ENCODE results near the gene EHBP1. TPM values are rescaled to one million over a fixed set of nuclear protein-coding genes. Genes with fewer than 3 reads are reported as not detected.

EHBP1 gene
- polyA plus RNA-seq, 1 of the 3 experiments (the other 2 are of a cell fraction), result 62.7 TPM

- Histone ChIP-seq H3K9ac (no peak overlapping the region), H3K4me2 (no peak overlapping the region), H3K9me3 (0 out of 2 replicates have a peak, but pooled peaks cover 4% of the 10 kb centered on the region), H3K4me3 (ENCODE audit: low read depth in 2 of 2, low read length in 1 of 2) (no peak overlapping the region), H3K4me1 (ENCODE audit: control insufficient read depth in 1 of 2, insufficient read depth in 2 of 2, low read depth in 1 of 2, low read length in 1 of 2) (peaks cover 0 to 5% of the 10 kb centered on the region in 2 experiments; a peak in 1 of 4 replicates), H3F3A (replicated peaks; ENCODE audit: insufficient read depth) (peaks cover 5% of the 10 kb centered on the region), H3K9me2 (no peaks in the 10 kb centered on the region), H3K27ac (ENCODE audit: low read depth in 2 of 2, low read length in 1 of 2) (no peak overlapping the region), H3K36me3 (replicated peaks in 1 of 2; ENCODE audit: control insufficient read depth in 1 of 2, insufficient read depth in 2 of 2, low read length in 1 of 2) (peaks cover 0 to 23% of the 10 kb centered on the region in 2 experiments), H3K79me2 (ENCODE audit: insufficient read depth) (peaks cover 4% of the 10 kb centered on the region; the same call in 1 of the 2 replicates), H2AFZ (ENCODE audit: low read depth) (no peak overlapping the region), H3K27me3 (ENCODE audit: insufficient read depth) (no peaks in the 10 kb centered on the region), H4K20me1 (ENCODE audit: insufficient read depth) (no peaks in the 10 kb centered on the region)
- DNase-seq, result no peak
- WGBS (ENCODE audit: low lambda C conversion rate), result 33% methylated on average over 1 of the region's 1 CpG
- TF ChIP-seq SMC3 (IDR thresholded peaks at IDR 0.05; ENCODE audit: low read depth, low read length) (no peak), GABPA (IDR thresholded peaks at IDR 0.05; ENCODE audit: low read depth) (no peak), FOSL2 (IDR thresholded peaks at IDR 0.05; ENCODE audit: borderline replicate concordance, low read depth) (peak; percentile 37; the same call in 1 of the 2 replicates), EP300 (IDR thresholded peaks at IDR 0.05; ENCODE audit: borderline replicate concordance in 1 of 2, low read depth in 1 of 2, low read length in 1 of 2) (peak in 1 of 2 experiments; percentile 42; a peak in 1 of 4 replicates), NFIC (IDR thresholded peaks at IDR 0.05; ENCODE audit: borderline replicate concordance) (peak; percentile 81), POLR2AphosphoS5 (IDR thresholded peaks at IDR 0.05; ENCODE audit: low read depth, low read length) (no peak), TAF1 (IDR thresholded peaks at IDR 0.05; ENCODE audit: borderline replicate concordance, low read depth, low read length) (no peak), TCF12 (IDR thresholded peaks at IDR 0.05) (peak; percentile 58), RAD21 (IDR thresholded peaks at IDR 0.05; ENCODE audit: low read length) (no peak), GATA2 (CRISPR knock-in tag; IDR thresholded peaks at IDR 0.05) (no peak), FOXM1 (IDR thresholded peaks at IDR 0.05; ENCODE audit: low read depth) (no peak), CHD2 (IDR thresholded peaks at IDR 0.05; ENCODE audit: low read length, partially characterized antibody) (no peak), NRF1 (IDR thresholded peaks at IDR 0.05; ENCODE audit: low read depth, low read length) (no peak), SIN3A (IDR thresholded peaks at IDR 0.05; ENCODE audit: borderline replicate concordance, low read depth, low read length) (no peak), ELF1 (IDR thresholded peaks at IDR 0.05) (no peak), MXI1 (IDR thresholded peaks at IDR 0.05; ENCODE audit: low read depth, low read length) (no peak), REST (IDR thresholded peaks at IDR 0.05; ENCODE audit: low read depth, low read length) (no peak), JUND (IDR thresholded peaks at IDR 0.05) (peak; percentile 60), USF1 (IDR thresholded peaks at IDR 0.05; ENCODE audit: borderline replicate concordance, low read depth) (no peak), RXRA (IDR thresholded peaks at IDR 0.05; ENCODE audit: borderline replicate concordance, low read depth) (no peak)
- TF ChIP-seq, protein P1, sequence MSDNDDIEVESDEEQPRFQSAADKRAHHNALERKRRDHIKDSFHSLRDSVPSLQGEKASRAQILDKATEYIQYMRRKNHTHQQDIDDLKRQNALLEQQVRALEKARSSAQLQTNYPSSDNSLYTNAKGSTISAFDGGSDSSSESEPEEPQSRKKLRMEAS (IDR thresholded peaks at IDR 0.05; ENCODE audit: low read depth), result no peak
- TF ChIP-seq, protein P2, sequence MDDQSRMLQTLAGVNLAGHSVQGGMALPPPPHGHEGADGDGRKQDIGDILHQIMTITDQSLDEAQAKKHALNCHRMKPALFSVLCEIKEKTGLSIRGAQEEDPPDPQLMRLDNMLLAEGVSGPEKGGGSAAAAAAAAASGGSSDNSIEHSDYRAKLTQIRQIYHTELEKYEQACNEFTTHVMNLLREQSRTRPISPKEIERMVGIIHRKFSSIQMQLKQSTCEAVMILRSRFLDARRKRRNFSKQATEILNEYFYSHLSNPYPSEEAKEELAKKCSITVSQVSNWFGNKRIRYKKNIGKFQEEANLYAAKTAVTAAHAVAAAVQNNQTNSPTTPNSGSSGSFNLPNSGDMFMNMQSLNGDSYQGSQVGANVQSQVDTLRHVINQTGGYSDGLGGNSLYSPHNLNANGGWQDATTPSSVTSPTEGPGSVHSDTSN (IDR thresholded peaks at IDR 0.05), result peak; percentile 58
- TF ChIP-seq, protein P3, sequence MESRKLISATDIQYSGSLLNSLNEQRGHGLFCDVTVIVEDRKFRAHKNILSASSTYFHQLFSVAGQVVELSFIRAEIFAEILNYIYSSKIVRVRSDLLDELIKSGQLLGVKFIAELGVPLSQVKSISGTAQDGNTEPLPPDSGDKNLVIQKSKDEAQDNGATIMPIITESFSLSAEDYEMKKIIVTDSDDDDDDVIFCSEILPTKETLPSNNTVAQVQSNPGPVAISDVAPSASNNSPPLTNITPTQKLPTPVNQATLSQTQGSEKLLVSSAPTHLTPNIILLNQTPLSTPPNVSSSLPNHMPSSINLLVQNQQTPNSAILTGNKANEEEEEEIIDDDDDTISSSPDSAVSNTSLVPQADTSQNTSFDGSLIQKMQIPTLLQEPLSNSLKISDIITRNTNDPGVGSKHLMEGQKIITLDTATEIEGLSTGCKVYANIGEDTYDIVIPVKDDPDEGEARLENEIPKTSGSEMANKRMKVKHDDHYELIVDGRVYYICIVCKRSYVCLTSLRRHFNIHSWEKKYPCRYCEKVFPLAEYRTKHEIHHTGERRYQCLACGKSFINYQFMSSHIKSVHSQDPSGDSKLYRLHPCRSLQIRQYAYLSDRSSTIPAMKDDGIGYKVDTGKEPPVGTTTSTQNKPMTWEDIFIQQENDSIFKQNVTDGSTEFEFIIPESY (IDR thresholded peaks at IDR 0.05; ENCODE audit: borderline replicate concordance, low read depth), result no peak
- TF ChIP-seq, protein P4, sequence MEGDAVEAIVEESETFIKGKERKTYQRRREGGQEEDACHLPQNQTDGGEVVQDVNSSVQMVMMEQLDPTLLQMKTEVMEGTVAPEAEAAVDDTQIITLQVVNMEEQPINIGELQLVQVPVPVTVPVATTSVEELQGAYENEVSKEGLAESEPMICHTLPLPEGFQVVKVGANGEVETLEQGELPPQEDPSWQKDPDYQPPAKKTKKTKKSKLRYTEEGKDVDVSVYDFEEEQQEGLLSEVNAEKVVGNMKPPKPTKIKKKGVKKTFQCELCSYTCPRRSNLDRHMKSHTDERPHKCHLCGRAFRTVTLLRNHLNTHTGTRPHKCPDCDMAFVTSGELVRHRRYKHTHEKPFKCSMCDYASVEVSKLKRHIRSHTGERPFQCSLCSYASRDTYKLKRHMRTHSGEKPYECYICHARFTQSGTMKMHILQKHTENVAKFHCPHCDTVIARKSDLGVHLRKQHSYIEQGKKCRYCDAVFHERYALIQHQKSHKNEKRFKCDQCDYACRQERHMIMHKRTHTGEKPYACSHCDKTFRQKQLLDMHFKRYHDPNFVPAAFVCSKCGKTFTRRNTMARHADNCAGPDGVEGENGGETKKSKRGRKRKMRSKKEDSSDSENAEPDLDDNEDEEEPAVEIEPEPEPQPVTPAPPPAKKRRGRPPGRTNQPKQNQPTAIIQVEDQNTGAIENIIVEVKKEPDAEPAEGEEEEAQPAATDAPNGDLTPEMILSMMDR (IDR thresholded peaks at IDR 0.05), result no peak
- TF ChIP-seq, protein P5, sequence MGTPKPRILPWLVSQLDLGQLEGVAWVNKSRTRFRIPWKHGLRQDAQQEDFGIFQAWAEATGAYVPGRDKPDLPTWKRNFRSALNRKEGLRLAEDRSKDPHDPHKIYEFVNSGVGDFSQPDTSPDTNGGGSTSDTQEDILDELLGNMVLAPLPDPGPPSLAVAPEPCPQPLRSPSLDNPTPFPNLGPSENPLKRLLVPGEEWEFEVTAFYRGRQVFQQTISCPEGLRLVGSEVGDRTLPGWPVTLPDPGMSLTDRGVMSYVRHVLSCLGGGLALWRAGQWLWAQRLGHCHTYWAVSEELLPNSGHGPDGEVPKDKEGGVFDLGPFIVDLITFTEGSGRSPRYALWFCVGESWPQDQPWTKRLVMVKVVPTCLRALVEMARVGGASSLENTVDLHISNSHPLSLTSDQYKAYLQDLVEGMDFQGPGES (IDR thresholded peaks at IDR 0.05; ENCODE audit: low read depth, low read length), result no peak
- ChIA-PET POLR2A (no interaction called here), CTCF (no interaction called here)
These were observed 179.0 kb downstream of the EHBP1 start for GRCh38 chr2:62884514-62884913.
